Measurements from ENCODE around the gene TRIOBP.
"Not testable (repeated sequence)": the region's sequence is repeated elsewhere in the genome, so short reads cannot be mapped to it uniquely, and the experiment has no call there.

The TRIOBP gene

GRCh38 chr22:37696657-37697537, at the start of gene TRIOBP:
Gene TRIOBP, plus strand, starts transcription at chr22:37697048. Its CDS starts 4,318 bp downstream, at chr22:37701366.
- DNase-seq, result no peak

- DNase-seq, result no peak
These were observed 49.5 kb upstream of the TRIOBP start for GRCh38 chr22:37647317-37647716.

- DNase-seq, result no peak
These were observed 48.9 kb upstream of the TRIOBP start for GRCh38 chr22:37647928-37648327.

- DNase-seq, result no peak
These were observed 46.2 kb upstream of the TRIOBP start for GRCh38 chr22:37650463-37651136.

- no peak for DNase-seq
These were observed 42.1 kb upstream of the TRIOBP start for GRCh38 chr22:37654563-37655251.

- DNase-seq, result no peak
These were observed 41.6 kb upstream of the TRIOBP start for GRCh38 chr22:37655252-37655563.

GRCh38 chr22:37656583-37656982, 40.3 kb upstream of the TRIOBP start:
- DNase-seq, result not testable (repeated sequence)

GRCh38 chr22:37657590-37658132, 39.2 kb upstream of the TRIOBP start:
- DNase-seq, result no peak

GRCh38 chr22:37658133-37659065, 38.4 kb upstream of the TRIOBP start, which contains the start of gene PDXP:
Gene PDXP, plus strand, starts transcription at chr22:37658723. Its CDS starts 60 bp downstream, at chr22:37658783.
- peak; percentile 98 for DNase-seq

GRCh38 chr22:37659066-37659896, 37.6 kb upstream of the TRIOBP start:
- DNase-seq, result no peak

GRCh38 chr22:37659897-37660708, 36.7 kb upstream of the TRIOBP start:
- no peak for DNase-seq

- no peak for DNase-seq
These were observed 36.2 kb upstream of the TRIOBP start for GRCh38 chr22:37660709-37661045.

- no peak for DNase-seq
These were observed 35.5 kb upstream of the TRIOBP start for GRCh38 chr22:37661160-37661924.

- no peak for DNase-seq
These were observed 34.8 kb upstream of the TRIOBP start for GRCh38 chr22:37662039-37662438.

- no peak for DNase-seq
These were observed 33.2 kb upstream of the TRIOBP start for GRCh38 chr22:37663521-37664140.

GRCh38 chr22:37664249-37665101, 32.4 kb upstream of the TRIOBP start:
- DNase-seq, result no peak

GRCh38 chr22:37665487-37665886, 31.4 kb upstream of the TRIOBP start:
- no peak for DNase-seq

- DNase-seq, result no peak
These were observed 27.3 kb upstream of the TRIOBP start for GRCh38 chr22:37669586-37669985.
